IMR-90 (cell line): ENCODE results near the gene FN3KRP. TPM values are rescaled to one million over a fixed set of nuclear protein-coding genes. Genes with fewer than 3 reads are reported as not detected.

Experiments
- ATAC-seq: fragments of 200-7000 bp; cut with Tn5 transposase; 2 replicates; pipeline ENCODE4 v1.9.1; 2020; ENCODE audit warnings: low read depth, mild to moderate bottlenecking, moderate library complexity
- BruUV-seq: library from RNA; stranded (reverse); fragments of 400-500 nt; replicated peaks from 2 replicates; lab custom pipeline; 2021; lab: Mats Ljungman, UMichigan
- CTCF ChIA-PET: fragments of 300-600 bp; formaldehyde crosslinking; extraction: SDS; loops from one replicate; lab custom pipeline; 2021; ENCODE audit warnings: antibody characterized with exemption; lab: Yijun Ruan, JAX
- POLR2A ChIA-PET: fragments of 300-600 bp; sonication (Branson Sonifier 250); formaldehyde crosslinking; loops from one replicate; lab custom pipeline; 2022; ENCODE audit warnings: antibody characterized with exemption; ENCODE audit not compliant: unreplicated experiment; lab: Charles Lee
- DNase-seq: peaks from one replicate; pipeline ENCODE4 v3.0.0; 2013
- H2AFZ ChIP-seq: replicated peaks from 2 replicates; pipeline ENCODE3; 2013; ENCODE audit warnings: low read length, mild to moderate bottlenecking; ENCODE audit not compliant: poor library complexity
- H2AK5ac ChIP-seq: 2 replicates; pipeline ENCODE4 v1.6.1; 2013; ENCODE audit warnings: low read depth, low read length, inconsistent platforms
- H2AK9ac ChIP-seq: replicated peaks from 2 replicates; pipeline ENCODE3; 2013; ENCODE audit warnings: mild to moderate bottlenecking, low read depth, low read length, moderate library complexity; ENCODE audit not compliant: poor library complexity
- H2BK120ac ChIP-seq: 2 replicates; pipeline ENCODE4 v1.6.1; 2013; ENCODE audit warnings: low read depth, low read length, inconsistent platforms
- H2BK15ac ChIP-seq: 3 replicates; pipeline ENCODE4 v1.6.1; 2013; ENCODE audit warnings: low read depth, low read length, inconsistent platforms
- H2BK20ac ChIP-seq: 2 replicates; pipeline ENCODE4 v1.6.1; 2013; ENCODE audit warnings: low read depth, mild to moderate bottlenecking, inconsistent platforms, low read length, moderate library complexity
- H2BK5ac ChIP-seq: 2 replicates; pipeline ENCODE4 v1.6.1; 2013; ENCODE audit warnings: mild to moderate bottlenecking, low read depth, low read length, inconsistent platforms; ENCODE audit not compliant: poor library complexity, severe bottlenecking
- H3K14ac ChIP-seq: replicated peaks from 2 replicates; pipeline ENCODE4 v1.6.1; 2013; ENCODE audit warnings: low read depth, low read length, inconsistent platforms
- H3K18ac ChIP-seq: 2 replicates; pipeline ENCODE4 v1.6.1; 2013; ENCODE audit warnings: low read depth, low read length, control low read depth
- H3K23ac ChIP-seq: 2 replicates; pipeline ENCODE4 v1.6.1; 2013; ENCODE audit warnings: low read depth, low read length, inconsistent platforms
- H3K27ac ChIP-seq: 2 replicates; pipeline ENCODE4 v1.5.1; 2013; ENCODE audit warnings: mild to moderate bottlenecking, control low read depth, low read length; ENCODE audit not compliant: insufficient read depth
- H3K27me3 ChIP-seq: 2 replicates; pipeline ENCODE4 v1.6.1; 2013; ENCODE audit warnings: low read length; ENCODE audit not compliant: control insufficient read depth, insufficient read depth
- H3K36me3 ChIP-seq: 2 replicates; pipeline ENCODE4 v1.6.1; 2013; ENCODE audit warnings: low read length, mixed read lengths; ENCODE audit not compliant: control insufficient read depth, insufficient read depth
- H3K4ac ChIP-seq: 2 replicates; pipeline ENCODE4 v1.6.1; 2013; ENCODE audit warnings: low read depth, low read length, inconsistent platforms
- H3K4me1 ChIP-seq: 2 replicates; pipeline ENCODE4 v1.6.1; 2013; ENCODE audit warnings: low read length, mixed read lengths; ENCODE audit not compliant: control insufficient read depth, insufficient read depth
- H3K4me2 ChIP-seq: 2 replicates; pipeline ENCODE4 v1.6.1; 2013; ENCODE audit warnings: low read depth, mild to moderate bottlenecking, control low read depth, low read length, moderate library complexity
- H3K4me3 ChIP-seq: 2 replicates; pipeline ENCODE4 v1.5.1; 2013; ENCODE audit warnings: low read depth, mild to moderate bottlenecking, control low read depth, low read length, moderate library complexity; ENCODE audit not compliant: insufficient read depth
- H3K56ac ChIP-seq: 2 replicates; pipeline ENCODE4 v1.6.1; 2013; ENCODE audit warnings: low read length, inconsistent platforms; ENCODE audit not compliant: insufficient read depth; ENCODE audit errors: extremely low read depth
- H3K79me1 ChIP-seq, 2 experiments: 2 replicates each; pipeline ENCODE4 v1.6.1; 2013; ENCODE audit warnings: low read length in 2 of 2, inconsistent platforms in 1 of 2, low read depth in 1 of 2
- H3K9ac ChIP-seq: 2 replicates; pipeline ENCODE4 v1.6.1; 2013; ENCODE audit warnings: low read depth, low read length, control low read depth
- H3K9me1 ChIP-seq: 2 replicates; pipeline ENCODE4 v1.6.1; 2013; ENCODE audit warnings: low read length, inconsistent platforms; ENCODE audit not compliant: insufficient read depth
- H3K9me3 ChIP-seq: 2 replicates; pipeline ENCODE4 v1.6.1; 2013; ENCODE audit warnings: low read length; ENCODE audit not compliant: control insufficient read depth, insufficient read depth
- H4K20me1 ChIP-seq: 2 replicates; pipeline ENCODE4 v1.6.1; 2013; ENCODE audit warnings: low read length, inconsistent platforms; ENCODE audit not compliant: insufficient read depth
- H4K5ac ChIP-seq: 2 replicates; pipeline ENCODE4 v1.6.1; 2013; ENCODE audit warnings: mild to moderate bottlenecking, low read depth, low read length, control low read depth
- H4K8ac ChIP-seq, 2 experiments: 2 replicates each; pipeline ENCODE4 v1.6.1; 2013; ENCODE audit warnings: low read depth in 2 of 2, low read length in 2 of 2, control low read depth in 1 of 2, inconsistent platforms in 1 of 2
- H4K91ac ChIP-seq: 2 replicates; pipeline ENCODE4 v1.6.1; 2013; ENCODE audit warnings: low read depth, low read length, inconsistent platforms; ENCODE audit not compliant: insufficient read depth
- CEBPB ChIP-seq: IDR thresholded peaks from 2 replicates; pipeline ENCODE4 v1.6.1; 2012; ENCODE audit warnings: low read depth, low read length, improper control_type of control experiment
- CHD1 ChIP-seq: IDR thresholded peaks from 2 replicates; pipeline ENCODE4 v1.6.1; 2012; ENCODE audit warnings: low read depth, low read length, improper control_type of control experiment
- CTCF ChIP-seq: conservative IDR thresholded peaks from 2 replicates; pipeline ENCODE4 v1.5.1; 2012; ENCODE audit warnings: mild to moderate bottlenecking, low read depth, low read length, improper control_type of control experiment
- RAD21 ChIP-seq: IDR thresholded peaks from 2 replicates; pipeline ENCODE4 v1.6.1; 2012; ENCODE audit warnings: low read length, improper control_type of control experiment
- RCOR1 ChIP-seq: IDR thresholded peaks from 2 replicates; pipeline ENCODE4 v1.6.1; 2012; ENCODE audit warnings: mild to moderate bottlenecking, low read length, improper control_type of control experiment; ENCODE audit not compliant: insufficient replicate concordance
- RFX5 ChIP-seq: IDR thresholded peaks from 2 replicates; pipeline ENCODE4 v1.8.0; 2012; ENCODE audit warnings: low read depth, mild to moderate bottlenecking, low read length, moderate library complexity
- WGBS, 2 experiments: methylation state at CpG; one replicate each; pipeline versions ENCODE4 v1.1.5 to v1.1.7; 2013; ENCODE audit warnings: missing lambda C conversion rate in 2 of 2; ENCODE audit not compliant: insufficient read length in 1 of 2; ENCODE audit errors: extremely low coverage in 2 of 2; 5-methylcytosine and 5-hydroxymethylcytosine counted together
- dilution Hi-C: fragments of 300-500 bp; cut with HindIII; formaldehyde crosslinking; loops from one replicate; pipeline ENCODE4 v1.14.3; 2018; ENCODE audit warnings: low sequenced_read_pairs; ENCODE audit not compliant: unreplicated experiment
- in situ Hi-C: fragments of 300-500 bp; cut with MboI; formaldehyde crosslinking; loops from 3 replicates; pipeline ENCODE4 v1.14.3; 2019; ENCODE audit warnings: low sequenced_read_pairs, inconsistent platforms, mixed read lengths
- intact Hi-C: fragments of 100-400 bp; cut with micrococcal nuclease; formaldehyde crosslinking; loops from 2 replicates; pipeline ENCODE4 v1.10.0; 2022
- polyA plus RNA-seq, 3 experiments: library from polyadenylated mRNA; depleted of rRNA; stranded (reverse); fragments of >200 nt; gene quantifications; 2 replicates each; pipeline ENCODE4 v1.2.3, GENCODE V29; 2012; ENCODE audit warnings: low replicate concordance in 1 of 3
- total RNA-seq: library from RNA; depleted of rRNA; stranded (reverse); fragments of >200 nt; gene quantifications from 2 replicates; pipeline ENCODE4 v1.2.3, GENCODE V29; 2012

Gene FN3KRP
- total and polyA plus RNA-seq, 2 of the 4 experiments (the other 2 are of a cell fraction) = 18.6 to 20.3 TPM

DNA sequence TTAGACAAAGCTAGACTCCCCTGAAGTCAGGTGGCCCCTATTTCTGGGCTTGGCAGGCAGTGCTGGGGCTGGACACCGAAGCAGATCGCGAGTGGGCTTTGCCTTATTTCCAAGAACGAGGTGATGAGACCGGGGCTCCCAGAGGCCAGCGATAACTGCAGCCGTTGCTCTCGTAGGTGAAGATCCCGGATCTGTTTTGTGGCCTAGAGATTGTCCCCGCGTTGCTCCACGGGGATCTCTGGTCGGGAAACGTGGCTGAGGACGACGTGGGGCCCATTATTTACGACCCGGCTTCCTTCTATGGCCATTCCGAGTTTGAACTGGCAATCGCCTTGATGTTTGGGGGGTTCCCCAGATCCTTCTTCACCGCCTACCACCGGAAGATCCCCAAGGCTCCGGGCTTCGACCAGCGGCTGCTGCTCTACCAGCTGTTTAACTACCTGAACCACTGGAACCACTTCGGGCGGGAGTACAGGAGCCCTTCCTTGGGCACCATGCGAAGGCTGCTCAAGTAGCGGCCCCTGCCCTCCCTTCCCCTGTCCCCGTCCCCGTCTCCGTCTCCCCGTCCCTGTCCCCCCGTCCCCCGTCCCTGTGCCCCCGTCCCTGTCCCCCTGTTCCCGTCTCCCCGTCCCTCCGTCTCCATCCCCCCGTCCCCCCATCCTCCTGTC is 33.9 kb downstream of the FN3KRP start:
- TF ChIP-seq CHD1 (no peak), CTCF (no peak), RCOR1 (no peak), CEBPB (no peak), RAD21 (no peak), RFX5 (no peak)
- ChIA-PET POLR2A (no interaction called here), CTCF (no interaction called here)
- Histone ChIP-seq H3K18ac (no peak overlapping the region), H2BK20ac (no peak overlapping the region), H3K4ac (no peak overlapping the region), H2BK15ac (no peak overlapping the region), H4K8ac (no peak overlapping the region), H3K79me1 (peaks cover 21 to 30% of the 10 kb centered on the region in 2 experiments), H2AK5ac (no peak overlapping the region), H4K91ac (no peak overlapping the region), H2BK120ac (no peak overlapping the region), H3K9ac (no peak overlapping the region), H3K4me2 (no peak overlapping the region), H3K14ac (no peak overlapping the region), H3K23ac (no peak overlapping the region), H3K36me3 (no peaks in the 10 kb centered on the region), H3K4me1 (peaks cover 4% of the 10 kb centered on the region), H3K9me3 (no peaks in the 10 kb centered on the region; the same call in none of the 2 replicates), H4K20me1 (peaks cover 16% of the 10 kb centered on the region), H3K27ac (no peak overlapping the region), H3K4me3 (no peak overlapping the region), H2AK9ac (no peak overlapping the region), H3K27me3 (no peaks in the 10 kb centered on the region), H3K9me1 (peaks cover 10% of the 10 kb centered on the region), H2AFZ (no peak overlapping the region), H4K5ac (no peak overlapping the region), H2BK5ac (no peak overlapping the region), H3K56ac (no peak overlapping the region)
- in situ Hi-C loops (no loop called here), intact Hi-C loops (no loop called here), dilution Hi-C loops (no loop called here)
- WGBS, 2 experiments = 72% methylated on average over 19 of the region's 40 CpGs; no CpG with 5 or more reads in 1 of the 2 experiments
- BruUV-seq = no TSS peak
- no peak for ATAC-seq
- no peak for DNase-seq
